K562 (cell line): ENCODE data around the gene KPNA4. TPM values are rescaled to one million over a fixed set of nuclear protein-coding genes. Genes with fewer than 3 reads are reported as not detected.

Experiments
- BCL6 ChIP-seq: fragments of 250-450 bp; sonication (Bioruptor Pico); IDR thresholded peaks from 2 replicates; pipeline ENCODE4 v1.4.0; 2020
- BCOR ChIP-seq: fragments of 450-650 bp; IDR thresholded peaks from 2 replicates; pipeline ENCODE4 v1.6.1; 2016
- BRD9 ChIP-seq: fragments of 450-650 bp; IDR thresholded peaks from 2 replicates; pipeline ENCODE4 v1.6.1; 2018; ENCODE audit warnings: low read depth; ENCODE audit not compliant: partially characterized antibody
- CEBPB ChIP-seq: fragments of 450-650 bp; IDR thresholded peaks from 2 replicates; pipeline ENCODE4 v1.6.1; 2016; ENCODE audit warnings: missing genetic modification characterization, missing compliant biosample characterization
- CEBPZ ChIP-seq: fragments of 150-350 bp; IDR thresholded peaks from 2 replicates; pipeline ENCODE4 v1.6.1; 2014; ENCODE audit warnings: low read depth, mild to moderate bottlenecking, low read length, borderline replicate concordance
- ETV6 ChIP-seq, 3 experiments: fragments of 150-350 bp in 1 of 3; sonication (generic) in 1 of 3; formaldehyde crosslinking in 1 of 3; IDR thresholded peaks; 2 replicates each; pipeline versions ENCODE4 v1.6.1 to v1.8.0; 2014 to 2022; ENCODE audit warnings: borderline replicate concordance in 2 of 3, low read depth in 2 of 3, antibody characterized with exemption in 1 of 3, low read length in 1 of 3, mild to moderate bottlenecking in 1 of 3, missing genetic modification reagents in 1 of 3
- NEUROD1 ChIP-seq: fragments of 150-350 bp; IDR thresholded peaks from 2 replicates; pipeline ENCODE4 v1.6.1; 2014; ENCODE audit warnings: borderline replicate concordance, low read length, low read depth; ENCODE audit not compliant: partially characterized antibody
- PHB2 ChIP-seq: fragments of 450-650 bp; IDR thresholded peaks from 2 replicates; pipeline ENCODE4 v1.6.1; 2017; ENCODE audit warnings: low read depth
- TSHZ1 ChIP-seq: fragments of 250-450 bp; sonication (Bioruptor Pico); IDR thresholded peaks from 2 replicates; pipeline ENCODE4 v1.4.0; 2020; ENCODE audit warnings: mild to moderate bottlenecking, moderate library complexity
- ZBTB8A ChIP-seq: fragments of 450-650 bp; IDR thresholded peaks from 2 replicates; pipeline ENCODE4 v1.6.1; 2018; ENCODE audit warnings: mild to moderate bottlenecking, moderate library complexity; ENCODE audit not compliant: partially characterized antibody
- ZNF589 ChIP-seq: fragments of 200-800 bp; sonication (Bioruptor generic); IDR thresholded peaks from 2 replicates; pipeline ENCODE4 v1.6.1; 2016; ENCODE audit warnings: low read depth, missing genetic modification characterization, missing compliant biosample characterization
- polyA plus RNA-seq, 8 experiments: library from polyadenylated mRNA; depleted of rRNA in 4 of 8; stranded (reverse) in 5 of 8; unstranded in 3 of 8; fragments of >200 nt; fragmentation: Nextera tagmentation in 2 of 8; fragmentation: Illumina TruSeq in 1 of 8; extraction: Ambion mirVana in 2 of 8; extraction: Trizol in 1 of 8; gene quantifications; 2 replicates each; pipeline versions ENCODE4 v1.2.1 to v1.2.3, GENCODE V29; 2011 to 2014; ENCODE audit warnings: inconsistent platforms in 1 of 8, missing spikeins in 1 of 8
- total RNA-seq, 7 experiments: library from RNA; depleted of rRNA in 6 of 7; stranded (reverse); fragments of >200 nt in 6 of 7; fragmentation: Illumina TruSeq in 2 of 7; extraction: Trizol in 2 of 7; gene quantifications; 2 replicates each; pipeline versions ENCODE4 v1.2.1 to v1.2.3, GENCODE V29; 2011 to 2021; ENCODE audit warnings: low replicate concordance in 1 of 7
- TF ChIP-seq, protein P1 (sequence below): fragments of 200-400 bp; formaldehyde crosslinking; IDR thresholded peaks from 2 replicates; pipeline ENCODE4 v1.6.1; 2017; ENCODE audit warnings: mild to moderate bottlenecking, low read depth, low read length, moderate library complexity
- TF ChIP-seq, protein P2 (sequence below): fragments of 250-450 bp; sonication (Bioruptor Pico); IDR thresholded peaks from 2 replicates; pipeline ENCODE4 v1.4.0; 2020; ENCODE audit warnings: mild to moderate bottlenecking

KPNA4 gene
- total and polyA plus RNA-seq, 9 of the 15 experiments (the other 6 are each of a cell fraction or from before 2014, with no cell fraction given) = 13.9 to 66.6 (median 34.5) TPM

DNA sequence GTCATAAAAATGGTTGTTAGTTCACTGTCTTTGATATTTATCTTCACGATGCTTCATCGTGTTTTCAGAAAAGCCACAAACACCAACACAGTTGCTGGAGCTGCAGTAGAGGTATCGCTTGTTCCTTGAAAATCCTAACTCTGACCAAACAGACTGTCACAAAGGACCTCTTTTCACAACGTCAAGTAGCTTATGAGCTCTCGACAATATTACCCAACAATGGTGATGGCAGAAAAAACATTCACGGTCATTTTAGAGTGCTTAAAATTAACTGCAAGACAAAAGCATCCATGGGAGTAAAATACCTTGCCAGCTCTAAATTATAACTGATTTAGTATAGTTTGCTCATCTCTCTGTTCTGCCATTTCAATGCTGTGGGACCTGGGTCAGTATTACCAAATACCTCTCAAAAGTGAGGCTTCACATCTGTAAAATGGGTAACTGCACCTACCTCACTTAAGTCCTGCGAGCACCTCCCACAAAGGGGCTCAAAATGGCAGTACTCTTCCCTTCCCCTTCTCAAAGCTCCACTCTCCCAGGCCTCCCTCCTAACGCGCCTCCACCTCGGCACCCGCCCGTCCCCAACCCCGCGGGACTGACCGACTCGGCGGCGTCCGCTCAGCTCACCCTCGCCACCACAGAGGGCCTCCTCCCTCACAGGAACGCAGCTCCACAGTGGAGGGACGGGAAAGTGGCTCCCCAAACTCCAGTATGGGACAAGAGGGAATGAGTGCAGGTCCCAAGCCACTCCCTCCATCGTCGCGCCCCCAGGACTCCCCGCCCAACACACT is 116.3 kb downstream of the KPNA4 start (continued):
- TF ChIP-seq TSHZ1 (CRISPR knock-in tag) = no peak
- peak; percentile 17; the same call in 1 of the 2 replicates for TF ChIP-seq ZNF589 (CRISPR knock-in tag)
- no peak for TF ChIP-seq NEUROD1
- TF ChIP-seq BRD9 = peak; percentile 75
- TF ChIP-seq, protein P1, sequence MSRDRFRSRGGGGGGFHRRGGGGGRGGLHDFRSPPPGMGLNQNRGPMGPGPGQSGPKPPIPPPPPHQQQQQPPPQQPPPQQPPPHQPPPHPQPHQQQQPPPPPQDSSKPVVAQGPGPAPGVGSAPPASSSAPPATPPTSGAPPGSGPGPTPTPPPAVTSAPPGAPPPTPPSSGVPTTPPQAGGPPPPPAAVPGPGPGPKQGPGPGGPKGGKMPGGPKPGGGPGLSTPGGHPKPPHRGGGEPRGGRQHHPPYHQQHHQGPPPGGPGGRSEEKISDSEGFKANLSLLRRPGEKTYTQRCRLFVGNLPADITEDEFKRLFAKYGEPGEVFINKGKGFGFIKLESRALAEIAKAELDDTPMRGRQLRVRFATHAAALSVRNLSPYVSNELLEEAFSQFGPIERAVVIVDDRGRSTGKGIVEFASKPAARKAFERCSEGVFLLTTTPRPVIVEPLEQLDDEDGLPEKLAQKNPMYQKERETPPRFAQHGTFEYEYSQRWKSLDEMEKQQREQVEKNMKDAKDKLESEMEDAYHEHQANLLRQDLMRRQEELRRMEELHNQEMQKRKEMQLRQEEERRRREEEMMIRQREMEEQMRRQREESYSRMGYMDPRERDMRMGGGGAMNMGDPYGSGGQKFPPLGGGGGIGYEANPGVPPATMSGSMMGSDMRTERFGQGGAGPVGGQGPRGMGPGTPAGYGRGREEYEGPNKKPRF = no peak
- TF ChIP-seq BCOR = peak; percentile 90
- TF ChIP-seq PHB2 = no peak
- TF ChIP-seq ZBTB8A = peak; percentile 69
- TF ChIP-seq BCL6 (CRISPR knock-in tag) = no peak
- TF ChIP-seq, protein P2, sequence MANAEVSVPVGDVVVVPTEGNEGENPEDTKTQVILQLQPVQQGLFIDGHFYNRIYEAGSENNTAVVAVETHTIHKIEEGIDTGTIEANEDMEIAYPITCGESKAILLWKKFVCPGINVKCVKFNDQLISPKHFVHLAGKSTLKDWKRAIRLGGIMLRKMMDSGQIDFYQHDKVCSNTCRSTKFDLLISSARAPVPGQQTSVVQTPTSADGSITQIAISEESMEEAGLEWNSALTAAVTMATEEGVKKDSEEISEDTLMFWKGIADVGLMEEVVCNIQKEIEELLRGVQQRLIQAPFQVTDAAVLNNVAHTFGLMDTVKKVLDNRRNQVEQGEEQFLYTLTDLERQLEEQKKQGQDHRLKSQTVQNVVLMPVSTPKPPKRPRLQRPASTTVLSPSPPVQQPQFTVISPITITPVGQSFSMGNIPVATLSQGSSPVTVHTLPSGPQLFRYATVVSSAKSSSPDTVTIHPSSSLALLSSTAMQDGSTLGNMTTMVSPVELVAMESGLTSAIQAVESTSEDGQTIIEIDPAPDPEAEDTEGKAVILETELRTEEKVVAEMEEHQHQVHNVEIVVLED (CRISPR knock-in tag) = no peak
- no peak for TF ChIP-seq CEBPZ
- TF ChIP-seq ETV6 (IDR thresholded peaks at IDR 0.05; ENCODE audit: borderline replicate concordance in 1 of 2, low read depth in 2 of 2, low read length in 1 of 2) = no peak; a peak in 1 of 4 replicates
- no peak for TF ChIP-seq ETV6 (CRISPR knock-in tag; IDR thresholded peaks at IDR 0.05; ENCODE audit: borderline replicate concordance)
- peak; percentile 80 for TF ChIP-seq CEBPB (tag)
